KMS-11 (cell line): ENCODE data around the gene THUMPD2.

Experiments used
- H2AFZ ChIP-seq: fragments of 200-600 bp; sonication (generic); 2 replicates; pipeline ENCODE4 v1.6.1; 2016; ENCODE audit warnings: antibody characterized with exemption, mixed run types, low read depth
- H3K27ac ChIP-seq: fragments of 200-600 bp; sonication (generic); 2 replicates; pipeline ENCODE4 v1.6.1; 2016; ENCODE audit warnings: mild to moderate bottlenecking, mixed run types
- H3K27me3 ChIP-seq: fragments of 200-600 bp; sonication (generic); 2 replicates; pipeline ENCODE4 v1.6.1; 2017; ENCODE audit warnings: mild to moderate bottlenecking, low read depth, mixed run types, moderate library complexity; ENCODE audit not compliant: insufficient read depth
- H3K36me3 ChIP-seq: fragments of 200-600 bp; sonication (generic); 2 replicates; pipeline ENCODE4 v1.6.1; 2017; ENCODE audit warnings: mild to moderate bottlenecking, mixed run types; ENCODE audit not compliant: insufficient read depth
- H3K4me1 ChIP-seq: fragments of 200-600 bp; sonication (generic); 2 replicates; pipeline ENCODE4 v1.6.1; 2016; ENCODE audit warnings: mild to moderate bottlenecking, low read depth, mixed run types; ENCODE audit not compliant: poor library complexity, severe bottlenecking
- H3K4me2 ChIP-seq: fragments of 200-600 bp; sonication (generic); 2 replicates; pipeline ENCODE4 v1.7.0; 2016; ENCODE audit warnings: mild to moderate bottlenecking, mixed run types
- H3K4me3 ChIP-seq: fragments of 200-600 bp; sonication (generic); IDR thresholded peaks from 2 replicates; pipeline ENCODE4 v1.6.1; 2017; ENCODE audit warnings: low read depth, low read length, mixed read lengths; ENCODE audit not compliant: insufficient read depth
- H3K79me2 ChIP-seq: fragments of 200-600 bp; sonication (generic); 2 replicates; pipeline ENCODE4 v1.6.1; 2016; ENCODE audit warnings: low read depth, mixed run types; ENCODE audit not compliant: insufficient read depth
- H3K9ac ChIP-seq: fragments of 200-600 bp; sonication (generic); 2 replicates; pipeline ENCODE4 v1.6.1; 2016; ENCODE audit warnings: mild to moderate bottlenecking, mixed run types
- H4K20me1 ChIP-seq: fragments of 200-600 bp; sonication (generic); 2 replicates; pipeline ENCODE4 v1.6.1; 2016; ENCODE audit warnings: mild to moderate bottlenecking, mixed run types; ENCODE audit not compliant: insufficient read depth
- CTCF ChIP-seq: fragments of 200-600 bp; sonication (generic); conservative IDR thresholded peaks from 2 replicates; pipeline ENCODE4 v1.6.1; 2017; ENCODE audit warnings: low read depth, mild to moderate bottlenecking, antibody characterized with exemption, low read length, moderate library complexity, mixed read lengths

The THUMPD2 gene

GRCh38 chr2:39772812-39773152 lies 6.3 kb downstream of the THUMPD2 start:
- Histone ChIP-seq H3K79me2 (peaks cover 59% of the 10 kb centered on the region), H3K36me3 (no peaks in the 10 kb centered on the region; the same call in 1 of the 2 replicates), H3K27me3 (no peaks in the 10 kb centered on the region), H3K9ac (no peak overlapping the region), H3K4me3 (no peak overlapping the region), H2AFZ (no peak overlapping the region), H4K20me1 (no peaks in the 10 kb centered on the region), H3K4me2 (no peak overlapping the region), H3K4me1 (peaks cover 15% of the 10 kb centered on the region), H3K27ac (no peak overlapping the region)
- no peak for TF ChIP-seq CTCF

GRCh38 chr2:39772086-39772811 lies 6.8 kb downstream of the THUMPD2 start:
- H3K9ac ChIP-seq = no peak overlapping the region
- TF ChIP-seq CTCF = no peak
- H2AFZ ChIP-seq = no peak overlapping the region
- H3K36me3 ChIP-seq = no peaks in the 10 kb centered on the region; the same call in 1 of the 2 replicates
- no peak overlapping the region for H3K27ac ChIP-seq
- H3K4me3 ChIP-seq = no peak overlapping the region
- H3K4me1 ChIP-seq = peaks cover 10% of the 10 kb centered on the region
- peaks cover 54% of the 10 kb centered on the region for H3K79me2 ChIP-seq
- H3K27me3 ChIP-seq = no peaks in the 10 kb centered on the region
- H3K4me2 ChIP-seq = no peak overlapping the region
- H4K20me1 ChIP-seq = no peaks in the 10 kb centered on the region

- TF ChIP-seq CTCF = no peak
- H3K4me1 ChIP-seq = no peaks in the 10 kb centered on the region
- H3K79me2 ChIP-seq = no peaks in the 10 kb centered on the region; the same call in 1 of the 2 replicates
- no peaks in the 10 kb centered on the region for H4K20me1 ChIP-seq
- no peak overlapping the region for H3K27ac ChIP-seq
- H3K9ac ChIP-seq = no peak overlapping the region
- no peak overlapping the region for H3K4me3 ChIP-seq
- peaks cover 4% of the 10 kb centered on the region; the same call in 1 of the 2 replicates for H3K36me3 ChIP-seq
- H2AFZ ChIP-seq = no peak overlapping the region
- H3K27me3 ChIP-seq = no peaks in the 10 kb centered on the region
- H3K4me2 ChIP-seq = no peak overlapping the region
Measured at GRCh38 chr2:39762448-39762847, 16.6 kb downstream of the THUMPD2 start.

DNA sequence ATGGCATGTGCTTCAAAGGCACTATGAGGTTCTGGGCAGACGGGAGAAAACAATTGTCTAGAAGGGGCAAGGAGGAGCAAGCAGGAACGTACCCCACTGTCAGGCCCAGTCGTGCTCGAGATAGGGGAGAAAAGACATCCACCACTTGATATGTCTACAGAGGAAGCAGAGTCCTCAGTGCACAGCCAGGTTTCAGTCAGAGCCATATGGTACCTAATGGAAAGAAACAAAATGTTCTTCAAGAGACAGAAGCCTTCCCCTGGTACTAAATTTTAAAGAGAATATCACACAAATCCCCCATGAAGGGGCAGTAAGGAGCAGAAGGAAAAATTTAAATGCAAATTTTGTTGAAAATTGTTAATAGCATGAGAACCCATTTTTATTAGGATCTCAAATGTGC lies 21.9 kb downstream of the THUMPD2 start:
- H3K36me3 ChIP-seq = peaks cover 4% of the 10 kb centered on the region; the same call in 1 of the 2 replicates
- H3K4me2 ChIP-seq = no peak overlapping the region
- no peak overlapping the region for H3K27ac ChIP-seq
- H3K9ac ChIP-seq = no peak overlapping the region
- no peak overlapping the region for H2AFZ ChIP-seq
- H3K27me3 ChIP-seq = no peaks in the 10 kb centered on the region
- H3K4me3 ChIP-seq = no peak overlapping the region
- H3K79me2 ChIP-seq = no peaks in the 10 kb centered on the region; the same call in 1 of the 2 replicates
- no peaks in the 10 kb centered on the region for H3K4me1 ChIP-seq
- H4K20me1 ChIP-seq = no peaks in the 10 kb centered on the region
- TF ChIP-seq CTCF = no peak
